GM12878 (cell line): ENCODE data around the gene PROC. TPM values are rescaled to one million over a fixed set of nuclear protein-coding genes. Genes with fewer than 3 reads are reported as not detected.

Experiments
- CHD4 ChIP-seq: fragments of 200-600 bp; sonication (generic); IDR thresholded peaks from 2 replicates; pipeline ENCODE4 v1.6.1; 2016; ENCODE audit warnings: mild to moderate bottlenecking
- RB1 ChIP-seq: fragments of 450-650 bp; formaldehyde crosslinking; IDR thresholded peaks from 2 replicates; pipeline ENCODE4 v1.6.1; 2017; ENCODE audit warnings: mild to moderate bottlenecking, borderline replicate concordance
- polyA plus RNA-seq, 11 experiments: library from polyadenylated mRNA; depleted of rRNA in 4 of 11; unstranded in 6 of 11; stranded (reverse) in 5 of 11; fragments of >200 nt; fragmentation: Nextera tagmentation in 4 of 11; fragmentation: Illumina TruSeq in 1 of 11; extraction: Ambion mirVana in 4 of 11; extraction: Trizol in 1 of 11; gene quantifications; 1 replicate in 1 of 11; 2 replicates in 10 of 11; pipeline versions ENCODE4 v1.2.1 to v1.2.3, GENCODE V29; 2011 to 2016; ENCODE audit warnings: inconsistent platforms in 2 of 11, missing spikeins in 2 of 11, low read depth in 1 of 11
- total RNA-seq, 4 experiments: library from RNA; depleted of rRNA in 3 of 4; stranded (reverse); fragments of >200 nt in 3 of 4; fragmentation: Illumina TruSeq in 1 of 4; extraction: Trizol in 1 of 4; gene quantifications; 2 replicates each; pipeline versions ENCODE4 v1.2.1 to v1.2.3, GENCODE V29; 2013 to 2021
- TF ChIP-seq, protein P1 (sequence below): fragments of 150-350 bp; IDR thresholded peaks from 2 replicates; pipeline ENCODE4 v1.6.1; 2016; ENCODE audit warnings: low read depth, low read length
- TF ChIP-seq, protein P2 (sequence below): IDR thresholded peaks from 2 replicates; pipeline ENCODE4 v1.6.1; 2011; ENCODE audit warnings: borderline replicate concordance, low read depth, mild to moderate bottlenecking, moderate library complexity, mixed read lengths, low read length; ENCODE audit not compliant: insufficient read depth; ENCODE audit errors: extremely low read length

Gene PROC
- total and polyA plus RNA-seq, 10 of the 15 experiments (the other 5 are each of a cell fraction or from before 2014, with no cell fraction given): not detected

DNA sequence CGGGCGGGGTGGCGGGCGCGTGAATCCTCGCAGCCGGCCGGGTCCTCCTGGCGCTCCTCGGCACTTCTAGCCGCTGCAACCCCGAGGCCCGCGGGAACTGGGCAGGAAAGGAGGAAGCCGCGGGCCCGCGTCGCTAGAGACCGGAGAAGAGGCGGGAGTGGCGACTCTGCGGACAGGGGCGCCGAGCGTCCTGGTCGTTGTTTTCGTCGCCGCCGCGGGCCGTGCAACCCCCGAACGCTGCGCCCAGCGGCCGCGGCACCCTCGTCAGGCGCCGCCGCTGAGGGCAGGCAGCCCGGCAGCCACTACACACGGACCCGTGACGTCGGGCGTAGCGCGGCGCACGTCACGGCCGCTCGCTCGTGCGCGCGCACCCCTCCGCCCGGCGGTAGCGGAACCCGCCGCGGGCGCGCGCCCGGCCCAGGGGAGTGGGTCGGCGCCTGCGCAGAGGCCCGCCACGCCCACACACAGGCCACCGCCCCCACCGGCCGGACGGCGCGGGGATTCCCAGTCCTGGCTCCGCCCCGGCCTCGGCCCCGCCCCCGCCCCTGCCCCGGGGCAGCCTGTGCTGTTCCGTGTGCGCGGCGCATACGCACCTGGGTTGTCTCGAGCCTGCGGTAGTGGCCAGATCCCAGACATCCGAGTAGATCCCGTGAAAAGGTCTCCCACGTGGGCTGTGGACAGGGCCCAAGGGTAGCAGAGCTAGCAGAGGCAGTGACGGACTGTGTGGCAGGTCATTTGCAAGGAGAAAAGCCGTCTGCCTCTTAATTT lies 30.4 kb upstream of the PROC start, which contains the start of gene MAP3K2 (continued):
- TF ChIP-seq, protein P1, sequence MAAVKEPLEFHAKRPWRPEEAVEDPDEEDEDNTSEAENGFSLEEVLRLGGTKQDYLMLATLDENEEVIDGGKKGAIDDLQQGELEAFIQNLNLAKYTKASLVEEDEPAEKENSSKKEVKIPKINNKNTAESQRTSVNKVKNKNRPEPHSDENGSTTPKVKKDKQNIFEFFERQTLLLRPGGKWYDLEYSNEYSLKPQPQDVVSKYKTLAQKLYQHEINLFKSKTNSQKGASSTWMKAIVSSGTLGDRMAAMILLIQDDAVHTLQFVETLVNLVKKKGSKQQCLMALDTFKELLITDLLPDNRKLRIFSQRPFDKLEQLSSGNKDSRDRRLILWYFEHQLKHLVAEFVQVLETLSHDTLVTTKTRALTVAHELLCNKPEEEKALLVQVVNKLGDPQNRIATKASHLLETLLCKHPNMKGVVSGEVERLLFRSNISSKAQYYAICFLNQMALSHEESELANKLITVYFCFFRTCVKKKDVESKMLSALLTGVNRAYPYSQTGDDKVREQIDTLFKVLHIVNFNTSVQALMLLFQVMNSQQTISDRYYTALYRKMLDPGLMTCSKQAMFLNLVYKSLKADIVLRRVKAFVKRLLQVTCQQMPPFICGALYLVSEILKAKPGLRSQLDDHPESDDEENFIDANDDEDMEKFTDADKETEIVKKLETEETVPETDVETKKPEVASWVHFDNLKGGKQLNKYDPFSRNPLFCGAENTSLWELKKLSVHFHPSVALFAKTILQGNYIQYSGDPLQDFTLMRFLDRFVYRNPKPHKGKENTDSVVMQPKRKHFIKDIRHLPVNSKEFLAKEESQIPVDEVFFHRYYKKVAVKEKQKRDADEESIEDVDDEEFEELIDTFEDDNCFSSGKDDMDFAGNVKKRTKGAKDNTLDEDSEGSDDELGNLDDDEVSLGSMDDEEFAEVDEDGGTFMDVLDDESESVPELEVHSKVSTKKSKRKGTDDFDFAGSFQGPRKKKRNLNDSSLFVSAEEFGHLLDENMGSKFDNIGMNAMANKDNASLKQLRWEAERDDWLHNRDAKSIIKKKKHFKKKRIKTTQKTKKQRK: no peak
- TF ChIP-seq, protein P2, sequence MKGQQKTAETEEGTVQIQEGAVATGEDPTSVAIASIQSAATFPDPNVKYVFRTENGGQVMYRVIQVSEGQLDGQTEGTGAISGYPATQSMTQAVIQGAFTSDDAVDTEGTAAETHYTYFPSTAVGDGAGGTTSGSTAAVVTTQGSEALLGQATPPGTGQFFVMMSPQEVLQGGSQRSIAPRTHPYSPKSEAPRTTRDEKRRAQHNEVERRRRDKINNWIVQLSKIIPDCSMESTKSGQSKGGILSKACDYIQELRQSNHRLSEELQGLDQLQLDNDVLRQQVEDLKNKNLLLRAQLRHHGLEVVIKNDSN: peak; percentile 24
- no peak for TF ChIP-seq CHD4
- peak; percentile 93; the same call in 1 of the 2 replicates for TF ChIP-seq RB1
